ENCODE data around the gene SERTAD2. TPM values are rescaled to one million over a fixed set of nuclear protein-coding genes. Genes with fewer than 3 reads are reported as not detected.

Gene SERTAD2
- total RNA-seq, 4 donors from 2014 or later = 13.7 to 17.3 (median 16.6) TPM

DNA sequence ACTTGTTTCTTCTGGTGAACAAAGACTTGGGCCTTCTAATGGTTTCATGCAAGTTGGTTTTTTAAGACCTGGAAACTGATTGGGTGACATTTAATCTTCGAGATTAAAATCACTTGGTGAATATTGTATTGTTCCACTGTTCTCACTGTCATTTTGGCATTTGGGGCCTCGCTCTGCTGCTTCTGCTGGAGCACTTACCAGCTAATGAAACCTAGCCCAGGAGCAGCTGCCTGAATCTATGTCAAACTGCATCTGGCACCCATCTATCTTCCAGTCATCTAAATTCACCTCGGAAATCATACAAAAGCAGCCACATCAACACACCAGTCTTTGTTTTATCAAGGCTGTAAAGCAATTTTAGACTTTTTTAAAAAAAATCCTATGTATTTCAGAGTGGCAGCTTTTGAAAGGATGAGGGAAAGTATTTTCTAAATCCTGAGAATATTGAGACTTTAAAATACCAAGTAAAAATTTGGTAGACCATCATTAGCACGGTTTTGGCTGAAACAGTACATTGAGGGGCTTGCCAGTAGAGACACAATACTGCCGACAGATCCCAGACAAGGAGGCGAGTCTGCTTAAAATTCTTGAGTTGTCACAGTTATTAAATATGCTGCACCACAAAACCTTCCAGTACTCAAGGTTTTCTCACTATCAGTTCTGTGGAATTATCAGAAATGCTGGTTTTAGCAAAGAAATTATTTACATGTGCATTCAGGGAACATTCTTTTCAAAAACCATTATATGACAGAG, 26.1 kb upstream of the SERTAD2 start:
- Histone ChIP-seq H3K4me1 (peaks cover 0 to 9% of the 10 kb centered on the region in 2 donors), H3K36me3 (no peaks in the 10 kb centered on the region), H3K4me3 (replicated peaks in 1 of 3) (no peak overlapping the region), H3K27me3 (no peaks in the 10 kb centered on the region), H3K27ac (no peak overlapping the region), H3K9me3 (no peaks in the 10 kb centered on the region)
- intact Hi-C loops (cut with DNase I) = no loop called here
- TF ChIP-seq POLR2A (IDR thresholded peaks at IDR 0.05) = no peak
- TF ChIP-seq, protein P1, sequence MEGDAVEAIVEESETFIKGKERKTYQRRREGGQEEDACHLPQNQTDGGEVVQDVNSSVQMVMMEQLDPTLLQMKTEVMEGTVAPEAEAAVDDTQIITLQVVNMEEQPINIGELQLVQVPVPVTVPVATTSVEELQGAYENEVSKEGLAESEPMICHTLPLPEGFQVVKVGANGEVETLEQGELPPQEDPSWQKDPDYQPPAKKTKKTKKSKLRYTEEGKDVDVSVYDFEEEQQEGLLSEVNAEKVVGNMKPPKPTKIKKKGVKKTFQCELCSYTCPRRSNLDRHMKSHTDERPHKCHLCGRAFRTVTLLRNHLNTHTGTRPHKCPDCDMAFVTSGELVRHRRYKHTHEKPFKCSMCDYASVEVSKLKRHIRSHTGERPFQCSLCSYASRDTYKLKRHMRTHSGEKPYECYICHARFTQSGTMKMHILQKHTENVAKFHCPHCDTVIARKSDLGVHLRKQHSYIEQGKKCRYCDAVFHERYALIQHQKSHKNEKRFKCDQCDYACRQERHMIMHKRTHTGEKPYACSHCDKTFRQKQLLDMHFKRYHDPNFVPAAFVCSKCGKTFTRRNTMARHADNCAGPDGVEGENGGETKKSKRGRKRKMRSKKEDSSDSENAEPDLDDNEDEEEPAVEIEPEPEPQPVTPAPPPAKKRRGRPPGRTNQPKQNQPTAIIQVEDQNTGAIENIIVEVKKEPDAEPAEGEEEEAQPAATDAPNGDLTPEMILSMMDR (IDR thresholded peaks at IDR 0.05) = no peak
- 77 to 85% methylated on average over 6 of the region's 6 CpGs for WGBS, 2 donors
- DNase-seq = no peak

DNA sequence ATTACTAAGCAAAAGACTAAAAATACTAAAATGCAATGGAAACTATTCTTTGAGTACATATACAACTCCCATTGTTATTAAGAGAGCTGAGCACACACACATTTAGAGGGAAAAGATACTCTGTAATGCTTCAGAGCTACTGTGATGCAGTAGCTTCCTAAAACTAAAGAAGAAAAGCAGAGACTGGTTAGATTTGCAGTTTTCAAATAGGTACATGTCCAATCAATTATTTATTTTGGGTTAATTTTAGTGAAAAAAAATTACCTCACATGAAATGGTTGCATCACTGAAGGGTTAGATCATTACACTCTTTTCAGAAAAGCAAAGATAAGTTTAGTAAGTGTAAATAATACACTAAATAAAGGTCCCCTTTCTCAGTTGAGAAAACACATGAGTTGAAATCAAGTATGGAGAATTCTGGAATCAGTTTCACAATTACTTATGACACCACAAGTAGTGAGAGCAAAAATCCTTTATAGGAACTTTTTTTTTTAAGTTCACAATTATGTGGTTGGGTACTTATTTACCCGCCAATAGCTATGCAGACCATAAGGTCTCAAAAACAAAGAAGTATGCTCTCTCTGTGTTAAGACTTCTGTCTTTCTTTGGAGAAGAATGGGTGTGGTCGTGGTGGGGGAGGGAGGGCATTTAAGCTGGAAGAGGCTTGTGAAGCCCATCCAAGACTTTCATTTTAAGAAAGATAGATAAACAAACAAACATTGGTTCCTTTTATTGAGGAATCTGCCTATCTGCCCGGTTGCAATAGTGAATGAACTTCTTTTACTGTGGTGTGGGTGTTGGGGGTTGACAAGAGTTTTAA, 25.3 kb upstream of the SERTAD2 start:
- no peaks in the 10 kb centered on the region for H3K9me3 ChIP-seq
- no peak overlapping the region for H3K27ac ChIP-seq
- no peak for DNase-seq
- H3K27me3 ChIP-seq = no peaks in the 10 kb centered on the region
- WGBS, 2 donors = 54 to 58% methylated on average over 3 of the region's 3 CpGs
- no peak overlapping the region for H3K4me3 ChIP-seq (replicated peaks in 1 of 3)
- no peaks in the 10 kb centered on the region for H3K36me3 ChIP-seq
- intact Hi-C loops (cut with DNase I) = no loop called here
- TF ChIP-seq, protein P1 (IDR thresholded peaks at IDR 0.05) = no peak
- no peak for TF ChIP-seq POLR2A (IDR thresholded peaks at IDR 0.05)
- peaks cover 0 to 9% of the 10 kb centered on the region in 2 donors for H3K4me1 ChIP-seq

DNA sequence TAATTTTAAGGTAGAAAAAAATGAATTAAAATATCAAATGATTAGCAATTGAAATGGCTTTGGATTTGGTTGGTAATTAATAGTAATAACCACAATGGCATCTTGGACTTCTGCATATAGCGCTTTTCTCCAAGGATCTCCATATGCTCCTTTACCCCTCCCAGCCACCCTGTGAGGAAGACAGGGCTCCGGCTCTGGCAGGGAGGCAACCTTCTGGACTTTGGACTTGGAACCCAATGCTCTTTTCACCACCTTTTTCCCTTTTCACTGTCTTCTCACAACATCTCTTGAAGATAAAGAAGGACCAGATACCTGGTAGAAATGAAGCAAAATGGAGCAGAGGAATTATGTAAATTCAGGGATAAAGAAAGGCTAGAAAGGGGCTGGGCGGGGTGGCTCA, 23.8 kb upstream of the SERTAD2 start:
- Histone ChIP-seq H3K36me3 (no peaks in the 10 kb centered on the region), H3K4me3 (replicated peaks in 1 of 3) (no peak overlapping the region), H3K9me3 (no peaks in the 10 kb centered on the region), H3K27ac (no peak overlapping the region), H3K27me3 (no peaks in the 10 kb centered on the region), H3K4me1 (peaks cover 0 to 9% of the 10 kb centered on the region in 2 donors)
- TF ChIP-seq, protein P1 (IDR thresholded peaks at IDR 0.05) = no peak
- no peak for TF ChIP-seq POLR2A (IDR thresholded peaks at IDR 0.05)
- intact Hi-C loops (cut with DNase I) = no loop called here
- WGBS, 2 donors = 97 to 99% methylated on average over 3 of the region's 3 CpGs
- DNase-seq = no peak

DNA sequence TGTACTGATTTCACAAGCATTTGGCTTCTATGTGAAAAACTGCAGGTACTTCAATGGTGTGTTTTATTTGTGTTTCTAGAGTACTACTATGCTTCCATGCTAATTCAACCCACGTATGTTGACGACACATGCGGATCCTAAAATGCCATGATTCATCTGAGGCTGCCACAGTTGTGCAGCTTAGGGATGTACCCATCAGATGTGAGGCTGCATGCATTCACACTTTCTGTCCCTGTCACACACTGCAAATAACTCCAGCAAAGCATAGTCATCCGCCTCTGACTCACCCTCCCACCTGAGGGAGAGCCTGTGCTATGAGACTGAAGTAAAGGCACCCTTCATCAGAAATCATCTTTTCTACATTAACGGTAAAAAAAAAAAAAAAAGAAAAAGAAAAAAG, 22.1 kb upstream of the SERTAD2 start:
- Histone ChIP-seq H3K36me3 (no peaks in the 10 kb centered on the region), H3K27me3 (no peaks in the 10 kb centered on the region), H3K4me1 (peaks cover 0 to 9% of the 10 kb centered on the region in 2 donors), H3K27ac (no peak overlapping the region), H3K9me3 (no peaks in the 10 kb centered on the region), H3K4me3 (replicated peaks in 1 of 3) (no peak overlapping the region)
- intact Hi-C loops (cut with DNase I) = no loop called here
- no peak for DNase-seq
- 88 to 90% methylated on average over 5 of the region's 5 CpGs for WGBS, 2 donors
- TF ChIP-seq, protein P1 (IDR thresholded peaks at IDR 0.05) = no peak
- no peak for TF ChIP-seq POLR2A (IDR thresholded peaks at IDR 0.05)

DNA sequence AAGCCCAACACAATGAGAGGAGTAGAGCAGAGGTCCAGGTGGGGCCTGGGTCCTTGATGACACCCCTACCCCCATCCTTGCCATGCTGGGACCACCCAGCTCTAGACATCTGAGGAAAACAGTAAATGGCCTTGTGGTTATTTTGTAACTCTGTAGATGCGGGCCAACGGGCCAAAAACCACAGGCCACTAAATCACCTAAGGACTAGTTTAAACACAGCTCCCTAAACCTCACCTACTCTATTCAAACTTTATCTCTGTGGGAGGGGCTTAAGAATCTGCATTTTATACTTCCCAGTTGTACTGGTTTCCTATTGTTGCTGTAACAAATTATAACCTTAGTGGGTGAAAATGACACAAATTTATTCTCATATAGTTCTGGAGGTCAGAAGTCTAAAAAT, 19.0 kb upstream of the SERTAD2 start:
- Histone ChIP-seq H3K4me3 (replicated peaks in 1 of 3) (no peak overlapping the region), H3K4me1 (no peaks in the 10 kb centered on the region), H3K27ac (no peak overlapping the region), H3K9me3 (no peaks in the 10 kb centered on the region), H3K27me3 (no peaks in the 10 kb centered on the region), H3K36me3 (no peaks in the 10 kb centered on the region)
- WGBS, 2 donors = 65 to 74% methylated on average over 2 of the region's 2 CpGs
- intact Hi-C loops (cut with DNase I) = no loop called here
- TF ChIP-seq, protein P1 (IDR thresholded peaks at IDR 0.05) = no peak
- TF ChIP-seq POLR2A (IDR thresholded peaks at IDR 0.05) = no peak
- no peak for DNase-seq

All from thyroid gland (tissue), 4 donors.